ENCODE results near the gene USP48.

Gene USP48

DNA sequence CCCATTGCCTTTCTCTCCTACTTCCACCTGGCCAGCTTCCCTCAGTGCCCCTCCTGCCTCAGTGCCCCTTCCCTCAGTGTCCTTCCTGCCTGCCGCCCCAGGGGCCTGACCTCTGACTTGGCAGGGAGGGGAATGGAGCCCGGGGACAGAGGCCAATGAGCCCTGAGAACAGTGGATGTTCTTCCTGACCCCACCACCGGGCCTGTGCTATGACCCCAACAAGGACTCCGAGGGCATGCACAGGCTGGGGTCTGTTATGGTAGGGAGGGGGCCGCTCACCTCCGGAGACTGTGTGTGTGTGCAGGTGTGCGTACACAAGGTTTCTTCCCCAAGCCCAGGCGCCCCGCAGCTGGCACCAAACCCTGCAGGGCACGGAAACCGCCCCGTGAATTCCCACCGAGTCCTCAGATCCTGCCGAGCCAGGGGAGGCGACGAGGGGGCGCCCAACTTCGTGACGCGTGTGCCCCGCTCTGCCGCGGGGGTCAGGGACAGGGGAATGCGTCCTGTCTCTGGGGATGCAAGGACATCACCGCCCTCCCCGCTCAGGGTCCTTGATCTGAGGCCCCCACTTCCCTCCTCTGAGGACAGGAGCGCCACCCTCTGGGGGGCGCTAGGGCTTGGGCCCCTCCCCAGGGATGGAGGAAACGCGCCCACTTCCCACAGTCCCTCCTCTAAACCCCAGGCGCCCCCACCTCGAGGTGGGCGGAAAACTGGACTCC lies 114.6 kb downstream of the USP48 start:
- DNase-seq (ENCODE audit: low spot score), result no peak

- DNase-seq (ENCODE audit: low spot score), result no peak
Measured at GRCh38 chr1:21667348-21668231, 115.4 kb downstream of the USP48 start.

DNA sequence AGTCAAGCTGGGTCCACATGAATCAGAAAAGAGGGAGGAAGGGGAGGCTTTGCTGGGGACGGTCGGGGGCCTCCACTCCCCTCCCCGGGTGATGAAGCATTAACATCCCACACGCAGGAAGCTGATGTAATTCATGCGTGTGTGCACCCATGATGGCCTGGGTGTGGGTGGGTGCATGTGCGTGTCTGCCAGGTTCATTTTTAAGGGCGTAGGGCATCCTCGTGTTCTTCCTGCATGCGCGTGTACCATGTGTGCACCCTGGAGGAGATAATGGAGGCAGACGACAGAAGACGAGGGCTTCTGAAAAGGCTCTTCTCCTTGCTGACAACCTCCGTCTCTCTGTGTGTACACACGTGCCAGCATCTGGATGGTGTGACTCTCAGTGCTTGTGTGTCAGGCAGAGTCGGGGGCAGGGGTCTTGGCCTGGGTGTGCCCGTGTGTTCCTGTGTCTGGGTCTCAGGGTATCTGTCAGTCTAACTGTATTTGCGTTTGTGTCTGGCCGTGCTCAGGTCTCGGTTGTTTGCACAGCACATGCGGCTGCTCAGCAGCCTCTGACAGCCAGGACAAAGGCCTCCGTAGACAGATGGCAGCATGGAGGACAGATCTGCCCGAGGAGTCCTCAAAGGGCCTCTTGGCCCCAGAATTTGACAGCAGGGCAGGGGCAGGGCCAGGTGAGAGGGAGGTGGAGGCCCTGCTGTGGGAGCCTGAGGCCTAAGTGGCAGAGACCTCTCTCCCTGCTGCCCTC lies 116.2 kb downstream of the USP48 start:
- peak; percentile 76 for DNase-seq (ENCODE audit: low spot score)

- DNase-seq (ENCODE audit: low spot score), result peak; percentile 77
Measured at GRCh38 chr1:21665711-21666575, 117.0 kb downstream of the USP48 start.

- DNase-seq (ENCODE audit: low spot score), result no peak
Measured at GRCh38 chr1:21664806-21665588, 118.0 kb downstream of the USP48 start.

DNA sequence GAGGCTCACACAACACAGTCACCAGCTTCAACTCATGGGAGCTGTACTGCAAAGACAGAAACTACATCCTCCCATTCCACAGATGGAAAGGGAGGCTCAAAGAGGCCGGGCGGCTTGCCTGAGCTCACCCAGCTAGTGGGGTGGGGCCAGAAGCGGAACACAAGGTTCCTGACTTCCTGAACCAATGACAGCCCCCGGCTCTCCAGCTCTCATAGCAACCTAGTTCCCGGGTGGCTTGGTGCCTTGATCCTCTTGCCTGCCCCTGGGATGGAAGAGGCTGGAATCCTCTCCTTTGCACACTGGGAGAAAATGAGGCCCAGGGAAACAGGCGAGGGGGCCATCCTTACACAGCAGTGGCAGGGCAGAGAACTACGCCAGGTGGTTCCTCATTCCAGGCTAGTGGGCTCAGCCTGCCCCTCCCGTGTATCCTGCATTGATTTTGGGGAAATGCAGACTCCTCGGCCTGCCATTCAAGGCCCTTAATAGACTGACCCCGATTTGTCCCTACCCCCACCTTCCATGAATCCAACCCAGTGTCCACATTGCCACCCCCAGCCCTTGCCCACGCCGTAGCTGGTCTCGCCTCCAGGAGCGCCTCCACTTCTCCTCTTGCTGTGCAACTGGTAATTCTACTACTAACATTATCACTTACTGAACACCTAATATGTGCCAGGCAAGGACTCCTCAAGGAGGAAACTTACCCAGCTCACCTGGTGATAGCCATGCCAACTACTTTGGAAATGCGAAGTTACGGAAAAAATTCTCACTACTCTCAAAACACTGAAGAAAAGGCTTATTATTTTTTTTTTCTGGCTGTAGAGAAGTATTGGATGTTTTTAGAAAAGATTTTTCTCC lies 118.8 kb downstream of the USP48 start:
- peak; percentile 42 for DNase-seq (ENCODE audit: low spot score)

DNA sequence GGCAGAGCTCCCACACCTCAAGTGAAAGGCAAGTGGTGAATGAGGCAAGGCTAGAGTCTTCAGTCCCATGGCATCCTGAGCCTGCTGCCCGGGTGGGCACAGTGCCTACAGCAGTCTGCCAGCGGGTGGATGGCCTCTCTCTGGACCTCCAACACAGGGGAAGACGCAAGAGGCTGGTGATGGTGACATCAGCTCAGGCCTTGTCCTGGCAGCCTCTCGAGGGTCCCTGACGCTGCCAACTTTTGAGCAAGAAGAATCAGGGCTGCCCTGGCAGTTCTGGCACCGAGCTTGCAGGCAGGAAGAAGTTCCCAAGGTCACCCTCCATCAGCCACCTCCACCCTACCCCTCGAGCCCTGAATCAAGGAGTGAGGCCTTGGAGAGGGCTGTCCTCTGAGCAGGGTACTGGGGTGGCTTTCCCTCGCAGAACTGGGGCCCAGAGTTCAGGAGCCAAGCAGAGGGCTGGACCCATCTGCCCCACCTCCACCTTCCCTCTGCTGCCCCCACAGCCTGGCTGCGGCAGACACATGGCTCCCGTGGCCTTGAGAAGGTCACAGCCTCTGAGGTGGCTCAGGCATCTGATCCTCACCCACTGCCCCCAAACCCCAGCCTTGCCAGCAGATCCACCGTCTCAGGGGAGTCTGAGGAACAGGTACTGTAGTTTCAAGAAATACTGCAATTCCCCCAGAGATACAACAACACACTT lies 119.5 kb downstream of the USP48 start:
- DNase-seq (ENCODE audit: low spot score), result peak; percentile 25

GRCh38 chr1:21662426-21663247 lies 120.3 kb downstream of the USP48 start:
- DNase-seq (ENCODE audit: low spot score), result no peak

DNA sequence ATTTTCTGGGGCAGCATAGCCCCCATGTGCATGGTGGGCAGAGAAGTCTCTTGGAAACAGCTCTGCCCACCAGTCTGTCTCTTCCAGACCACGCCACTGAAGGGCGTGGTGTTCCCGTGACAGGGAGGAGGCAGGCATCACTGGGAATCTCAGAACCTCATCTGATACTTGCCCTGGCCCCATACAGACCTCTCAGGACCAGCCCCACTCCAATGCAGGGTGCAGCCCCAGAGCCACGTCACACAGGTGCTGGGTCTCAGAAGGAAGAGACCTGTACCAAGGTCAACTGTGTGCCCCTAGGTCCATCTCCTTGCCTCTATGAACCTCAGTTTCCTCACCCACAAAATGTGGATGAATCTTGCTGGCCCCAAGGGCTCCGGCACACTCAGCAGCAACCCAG lies 121.1 kb downstream of the USP48 start:
- DNase-seq (ENCODE audit: low spot score), result no peak

DNA sequence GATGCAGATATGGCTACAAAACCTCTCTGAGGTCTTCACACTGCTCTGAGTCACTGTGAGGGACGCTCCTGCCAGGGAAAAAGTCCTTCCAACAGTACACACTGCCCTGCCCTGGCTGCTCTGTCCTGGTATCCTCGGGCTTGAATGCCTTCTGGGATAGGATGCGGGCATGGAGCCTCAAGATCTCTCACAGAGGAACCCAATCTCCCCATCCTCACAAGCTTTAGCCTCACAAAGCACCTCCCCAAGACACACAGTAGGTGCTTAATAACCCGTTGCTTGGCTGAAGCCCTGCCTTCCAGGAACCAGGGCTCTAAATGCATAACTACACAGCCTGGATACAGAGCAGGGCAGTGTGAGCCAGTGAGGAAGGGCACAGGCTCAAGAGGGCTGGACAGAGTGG lies 123.0 kb downstream of the USP48 start:
- peak; percentile 46 for DNase-seq (ENCODE audit: low spot score)

DNA sequence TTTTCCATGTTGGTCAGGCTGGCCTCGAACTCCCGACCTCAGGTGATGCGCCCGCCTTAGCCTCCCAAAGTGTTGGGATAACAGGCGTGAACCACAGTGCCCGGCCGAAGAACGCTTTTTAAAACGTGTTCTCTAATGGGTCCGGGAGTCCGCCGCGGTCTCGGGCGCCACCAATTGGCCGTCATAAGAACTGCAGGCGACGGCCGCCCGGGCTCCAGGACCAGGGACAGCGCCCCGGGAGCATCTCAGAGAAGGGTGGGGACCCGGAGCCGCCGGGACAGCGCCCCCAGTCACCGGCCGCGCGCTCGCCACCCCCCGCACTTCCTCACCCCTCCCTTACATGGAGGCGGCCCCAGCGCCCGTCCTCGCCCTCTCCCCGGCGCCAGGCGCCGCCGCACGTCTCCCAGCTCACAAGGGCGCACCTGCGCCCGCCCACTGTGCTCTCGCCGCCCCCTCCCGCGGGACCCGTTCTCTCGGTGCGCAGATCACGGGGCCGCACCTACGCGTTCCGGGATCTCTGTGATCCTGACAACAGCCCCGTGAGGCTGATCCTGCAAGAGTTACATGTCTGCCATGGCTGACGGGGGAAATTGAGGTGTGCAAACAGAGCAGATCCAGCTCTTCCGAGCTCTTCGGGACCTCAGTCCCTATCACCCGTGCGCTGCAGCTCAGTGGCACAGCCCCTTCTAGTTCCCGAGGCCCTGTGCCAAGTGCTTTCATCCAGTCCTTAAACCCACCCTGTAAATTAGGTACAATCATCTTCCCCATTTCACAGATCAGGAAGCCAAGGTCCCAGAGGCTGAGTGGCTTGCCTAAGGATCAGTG lies 123.6 kb downstream of the USP48 start:
- peak; percentile 61 for DNase-seq (ENCODE audit: low spot score)

DNA sequence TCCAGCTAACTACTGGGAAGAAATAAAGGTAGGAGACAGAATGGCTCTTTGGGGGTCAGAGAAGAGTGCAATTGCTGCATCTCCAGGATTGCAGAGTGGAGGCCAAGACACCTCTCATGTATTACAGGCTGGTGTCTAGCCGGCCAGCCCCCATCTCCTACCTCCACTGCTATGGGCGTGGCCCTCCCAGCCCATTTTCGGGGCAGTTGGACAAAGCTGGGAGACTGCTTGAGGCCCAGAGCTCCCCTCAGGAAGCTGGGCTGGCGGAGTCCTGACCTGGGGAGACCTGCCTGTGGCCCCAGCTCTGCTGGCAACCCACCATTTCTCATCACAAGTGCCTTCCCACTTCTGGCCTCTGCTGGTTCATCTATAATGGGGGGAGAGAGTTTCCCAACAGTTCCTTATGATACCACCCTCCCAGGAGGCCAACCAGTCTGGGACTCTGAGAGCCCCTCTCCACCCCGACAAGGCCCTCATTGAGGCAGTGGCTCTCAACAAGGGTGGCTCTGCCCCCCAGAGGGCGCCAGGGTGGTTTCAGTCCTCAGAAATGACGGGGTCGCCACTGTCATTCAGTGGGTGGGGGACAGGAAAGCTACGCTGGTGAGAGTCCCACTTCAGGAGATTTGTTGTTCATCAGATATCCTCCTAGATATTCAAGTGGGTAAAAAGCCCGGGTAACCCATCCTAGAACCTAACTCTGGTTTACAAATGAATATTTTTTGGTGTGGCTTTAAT lies 125.3 kb downstream of the USP48 start:
- DNase-seq (ENCODE audit: low spot score), result no peak

DNA sequence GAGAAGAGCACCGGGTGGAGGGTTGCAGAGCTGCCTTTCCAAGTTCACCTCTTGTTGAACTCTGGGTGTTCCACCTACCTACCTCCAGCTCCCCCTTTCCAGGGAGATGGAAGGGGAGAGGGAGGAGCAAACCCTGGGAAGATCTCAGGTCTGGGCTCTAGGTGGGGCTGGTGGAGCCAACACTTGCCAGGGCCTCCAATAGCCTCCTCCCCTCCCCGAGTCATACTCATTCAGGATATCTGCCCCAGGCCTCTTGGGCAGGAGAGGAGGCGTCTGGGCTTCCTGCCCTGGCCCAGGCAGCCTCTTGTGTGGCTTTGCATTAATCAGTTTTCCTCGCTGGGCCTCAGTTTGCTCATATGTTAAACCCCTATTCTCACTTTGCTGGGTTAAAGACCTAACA lies 127.2 kb downstream of the USP48 start:
- DNase-seq (ENCODE audit: low spot score), result no peak

DNA sequence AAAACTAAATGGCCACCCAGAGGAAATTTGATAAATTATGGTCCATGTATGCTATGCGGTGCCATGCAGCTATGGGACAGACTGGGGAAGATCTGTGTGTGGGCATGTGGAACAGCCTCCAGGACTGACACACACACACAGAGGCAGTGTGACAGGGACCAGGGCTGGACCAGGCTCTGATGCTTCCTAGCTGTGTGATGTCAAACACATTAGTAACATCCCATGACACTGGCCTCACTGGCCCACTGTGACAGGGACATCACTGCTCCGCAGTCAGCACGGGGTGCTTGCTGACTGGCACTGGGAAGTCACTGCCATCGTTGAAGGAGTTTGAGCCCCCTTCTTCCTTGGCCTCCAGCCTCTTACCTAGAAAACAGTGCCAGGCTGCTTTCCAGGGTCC lies 127.7 kb downstream of the USP48 start:
- no peak for DNase-seq (ENCODE audit: low spot score)

- no peak for DNase-seq (ENCODE audit: low spot score)
Measured at GRCh38 chr1:21654209-21654608, 128.7 kb downstream of the USP48 start.

- DNase-seq (ENCODE audit: low spot score), result no peak
Measured at GRCh38 chr1:21653744-21654100, 129.2 kb downstream of the USP48 start.
